ENCODE data around the gene SLX4IP.

The SLX4IP gene

GRCh38 chr20:10663756-10664155 is 228.7 kb downstream of the SLX4IP start:
- no peak for DNase-seq (ENCODE audit: low read depth in 3 of 3)

GRCh38 chr20:10665027-10665561 is 230.0 kb downstream of the SLX4IP start:
- DNase-seq (ENCODE audit: low read depth in 3 of 3) = no peak

GRCh38 chr20:10665791-10666190 is 230.7 kb downstream of the SLX4IP start:
- DNase-seq (ENCODE audit: low read depth in 3 of 3) = no peak

GRCh38 chr20:10666221-10667076 is 231.3 kb downstream of the SLX4IP start:
- DNase-seq (ENCODE audit: low read depth in 3 of 3) = no peak

- DNase-seq (ENCODE audit: low read depth in 3 of 3) = no peak
These were observed 231.9 kb downstream of the SLX4IP start for GRCh38 chr20:10667077-10667401.

- no peak for DNase-seq (ENCODE audit: low read depth in 3 of 3)
These were observed 232.6 kb downstream of the SLX4IP start for GRCh38 chr20:10667560-10668167.

- no peak for DNase-seq (ENCODE audit: low read depth in 3 of 3)
These were observed 233.7 kb downstream of the SLX4IP start for GRCh38 chr20:10668677-10669368.

GRCh38 chr20:10669843-10670446 is 234.8 kb downstream of the SLX4IP start:
- DNase-seq (ENCODE audit: low read depth in 3 of 3) = no peak

GRCh38 chr20:10670501-10671220 is 235.6 kb downstream of the SLX4IP start:
- no peak for DNase-seq (ENCODE audit: low read depth in 3 of 3)

- DNase-seq (ENCODE audit: low read depth in 3 of 3) = no peak
These were observed 236.3 kb downstream of the SLX4IP start for GRCh38 chr20:10671221-10671918.

GRCh38 chr20:10671919-10672623 is 237.0 kb downstream of the SLX4IP start:
- DNase-seq (ENCODE audit: low read depth in 3 of 3) = no peak

- peak in 1 of 3 experiments; percentile 2 for DNase-seq (ENCODE audit: low read depth in 3 of 3)
These were observed 237.6 kb downstream of the SLX4IP start for GRCh38 chr20:10672624-10673127.

GRCh38 chr20:10673176-10673841 is 238.2 kb downstream of the SLX4IP start:
- DNase-seq (ENCODE audit: low read depth in 3 of 3) = peak in 1 of 3 experiments; percentile 4

GRCh38 chr20:10673842-10674683 is 239.0 kb downstream of the SLX4IP start, which contains the start of gene JAG1:
TSS of gene JAG1 (minus strand) at chr20:10673999. CDS start at chr20:10673530, 469 bp downstream.
- peak in 1 of 3 experiments; percentile 9 for DNase-seq (ENCODE audit: low read depth in 3 of 3)

- DNase-seq (ENCODE audit: low read depth in 3 of 3) = peak in 1 of 3 experiments; percentile 1
These were observed 239.8 kb downstream of the SLX4IP start for GRCh38 chr20:10674684-10675449.

GRCh38 chr20:10675450-10675848 is 240.3 kb downstream of the SLX4IP start:
- DNase-seq (ENCODE audit: low read depth in 3 of 3) = no peak

- no peak for DNase-seq (ENCODE audit: low read depth in 3 of 3)
These were observed 241.4 kb downstream of the SLX4IP start for GRCh38 chr20:10676518-10676917.

Data from stimulated activated CD4-positive, alpha-beta T cell treated with anti-CD3 and anti-CD28 coated beads, TNF-alpha, amount 100 ng/mL, for 4 hours (primary cell).